Fibroblast of skin of left biceps (primary cell): ENCODE measurements around the gene GNA12.
"Not testable (repeated sequence)": the region's sequence is repeated elsewhere in the genome, so short reads cannot be mapped to it uniquely, and the experiment has no call there.

Experiments used
- DNase-seq, 2 experiments: peaks; one replicate each; pipeline ENCODE4 v3.0.0-alpha.2; 2013; ENCODE audit warnings: low read depth in 2 of 2

The GNA12 gene

GRCh38 chr7:2714636-2715035, 129.5 kb downstream of the GNA12 start:
- no peak for DNase-seq

- no peak for DNase-seq
Measured at GRCh38 chr7:2713978-2714377, 130.1 kb downstream of the GNA12 start.

GRCh38 chr7:2713370-2713769, 130.7 kb downstream of the GNA12 start:
- no peak for DNase-seq

- DNase-seq: no peak
Measured at GRCh38 chr7:2711895-2712675, 132.0 kb downstream of the GNA12 start.

- DNase-seq: no peak
Measured at GRCh38 chr7:2710901-2711551, 133.1 kb downstream of the GNA12 start.

- no peak for DNase-seq
Measured at GRCh38 chr7:2710286-2710655, 133.8 kb downstream of the GNA12 start.

GRCh38 chr7:2709553-2710285, 134.4 kb downstream of the GNA12 start:
- DNase-seq: no peak

- DNase-seq: no peak
Measured at GRCh38 chr7:2708547-2709310, 135.4 kb downstream of the GNA12 start.

- no peak for DNase-seq
Measured at GRCh38 chr7:2708041-2708440, 136.1 kb downstream of the GNA12 start.

GRCh38 chr7:2707481-2707880, 136.6 kb downstream of the GNA12 start:
- no peak for DNase-seq

- no peak for DNase-seq
Measured at GRCh38 chr7:2706685-2707126, 137.4 kb downstream of the GNA12 start.

GRCh38 chr7:2705371-2706096, 138.6 kb downstream of the GNA12 start:
- DNase-seq: no peak

GRCh38 chr7:2702594-2702957, 141.5 kb downstream of the GNA12 start:
- DNase-seq: no peak

- no peak for DNase-seq
Measured at GRCh38 chr7:2701832-2702593, 142.1 kb downstream of the GNA12 start.

- DNase-seq: no peak
Measured at GRCh38 chr7:2701424-2701823, 142.7 kb downstream of the GNA12 start.

GRCh38 chr7:2700141-2700850, 143.8 kb downstream of the GNA12 start:
- no peak for DNase-seq

GRCh38 chr7:2699289-2699620, 144.9 kb downstream of the GNA12 start:
- no peak for DNase-seq

GRCh38 chr7:2698581-2699288, 145.4 kb downstream of the GNA12 start:
- DNase-seq: no peak

GRCh38 chr7:2694122-2694436, 150.0 kb downstream of the GNA12 start:
- DNase-seq: not testable (repeated sequence)
